K562 (cell line): ENCODE data around the gene MBD6. TPM values are rescaled to one million over a fixed set of nuclear protein-coding genes. Genes with fewer than 3 reads are reported as not detected.

ENCODE experiments used
- ATAC-seq: fragments of 200-7000 bp; cut with Tn5 transposase; 3 replicates; pipeline ENCODE4 v1.9.1; 2020; ENCODE audit warnings: moderate library complexity
- BruUV-seq: library from RNA; stranded (reverse); fragments of 400-500 nt; replicated peaks from 2 replicates; lab custom pipeline; 2021; lab: Mats Ljungman, UMichigan
- CTCF ChIA-PET: fragments of 300-600 bp; formaldehyde crosslinking; extraction: SDS; loops from one replicate; lab custom pipeline; 2021; ENCODE audit warnings: low intra/inter-chr PET ratio; lab: Yijun Ruan, JAX
- POLR2A ChIA-PET: fragments of 300-600, 350-650 bp; sonication (Branson Sonifier 250); formaldehyde crosslinking; extraction: SDS; loops from one replicate; lab custom pipeline; 2021; ENCODE audit warnings: antibody characterized with exemption, inconsistent platforms; lab: Yijun Ruan, JAX
- DNase-seq, 4 experiments: peaks; one replicate each; pipeline versions ENCODE4 v3.0.0 to v3.0.0-alpha.2; 2011 to 2018; ENCODE audit warnings: low spot score in 3 of 4, mixed read lengths in 3 of 4; ENCODE audit errors: extremely low read depth in 1 of 4
- FAIRE-seq: peaks from 2 replicates; lab custom pipeline; 2011; peaks lifted over from hg19 to GRCh38; lab: Jason Lieb, UNC
- H2AFZ ChIP-seq: 2 replicates; pipeline ENCODE4 v1.6.0; 2011; ENCODE audit warnings: low read depth, low read length, control low read depth, inconsistent platforms
- H3K27ac ChIP-seq: fragments of 200-600 bp; 3 replicates; pipeline ENCODE4 v1.8.0; 2011; ENCODE audit warnings: low read depth, mild to moderate bottlenecking, control low read depth, inconsistent platforms, low read length, moderate library complexity, mixed read lengths; ENCODE audit errors: extremely low read depth
- H3K27me3 ChIP-seq, 2 experiments: fragments of 300-600 bp in 1 of 2; 2 replicates in 1 of 2; 3 replicates in 1 of 2; pipeline versions ENCODE4 v1.6.0 to v1.8.0; 2011; ENCODE audit warnings: inconsistent platforms in 2 of 2, low read length in 2 of 2, mild to moderate bottlenecking in 1 of 2, mixed read lengths in 1 of 2, moderate library complexity in 1 of 2; ENCODE audit not compliant: control insufficient read depth in 2 of 2, insufficient read depth in 2 of 2
- H3K36me3 ChIP-seq: fragments of 300-600 bp; 3 replicates; pipeline ENCODE4 v1.8.0; 2011; ENCODE audit warnings: mild to moderate bottlenecking, low read length, inconsistent platforms; ENCODE audit not compliant: control insufficient read depth, insufficient read depth
- H3K4me1 ChIP-seq, 2 experiments: fragments of 200-600 bp in 1 of 2; replicated peaks in 1 of 2; 2 replicates in 1 of 2; 3 replicates in 1 of 2; pipeline versions ENCODE4 v1.5.1 to v1.8.0; 2011; ENCODE audit warnings: inconsistent platforms in 2 of 2, low read length in 2 of 2, mild to moderate bottlenecking in 1 of 2, mixed read lengths in 1 of 2, moderate library complexity in 1 of 2; ENCODE audit not compliant: control insufficient read depth in 2 of 2, insufficient read depth in 2 of 2
- H3K4me2 ChIP-seq: 2 replicates; pipeline ENCODE4 v1.6.1; 2011; ENCODE audit warnings: low read length, control low read depth, inconsistent platforms, mixed read lengths; ENCODE audit not compliant: insufficient read depth
- H3K4me3 ChIP-seq: fragments of 200-600 bp; sonication (generic), shearing (Covaris generic); 2 replicates; pipeline ENCODE4 v1.5.1; 2016; ENCODE audit warnings: control low read depth, inconsistent platforms
- H3K79me2 ChIP-seq: fragments of 200-600 bp; 3 replicates; pipeline ENCODE4 v1.8.0; 2011; ENCODE audit warnings: low read length, inconsistent platforms; ENCODE audit not compliant: control insufficient read depth, insufficient read depth
- H3K9ac ChIP-seq, 2 experiments: 2 replicates each; pipeline versions ENCODE4 v1.6.0 to v1.6.1; 2011; ENCODE audit warnings: low read depth in 2 of 2, low read length in 2 of 2, control low read depth in 1 of 2, inconsistent platforms in 1 of 2, mild to moderate bottlenecking in 1 of 2, mixed read lengths in 1 of 2; ENCODE audit not compliant: insufficient read depth in 1 of 2
- H3K9me1 ChIP-seq: one replicate; pipeline ENCODE4 v1.6.0; 2011; ENCODE audit warnings: inconsistent platforms, mild to moderate bottlenecking, low read length, moderate library complexity; ENCODE audit not compliant: control insufficient read depth, insufficient read depth
- H3K9me3 ChIP-seq: replicated peaks from 2 replicates; pipeline ENCODE4 v1.5.1; 2011; ENCODE audit warnings: low read depth, low read length, inconsistent platforms; ENCODE audit not compliant: control insufficient read depth, insufficient read depth
- H4K20me1 ChIP-seq: replicated peaks from 2 replicates; pipeline ENCODE4 v1.6.1; 2011; ENCODE audit warnings: low read length, inconsistent platforms, mixed read lengths; ENCODE audit not compliant: control insufficient read depth, insufficient read depth
- ELF1 ChIP-seq: fragments of 200-800 bp; sonication (Bioruptor generic); IDR thresholded peaks from 2 replicates; pipeline ENCODE4 v1.6.1; 2016; ENCODE audit warnings: missing genetic modification characterization, missing compliant biosample characterization
- MECOM ChIP-seq: fragments of 250-450 bp; sonication (Bioruptor Pico); IDR thresholded peaks from 2 replicates; pipeline ENCODE4 v1.8.0; 2022; ENCODE audit warnings: inconsistent platforms
- SIN3B ChIP-seq: fragments of 450-650 bp; IDR thresholded peaks from 2 replicates; pipeline ENCODE4 v1.6.1; 2017; ENCODE audit warnings: low read depth, mild to moderate bottlenecking, moderate library complexity
- SMARCA4 ChIP-seq: fragments of 450-650 bp; IDR thresholded peaks from 2 replicates; pipeline ENCODE4 v1.6.1; 2016
- SNIP1 ChIP-seq: fragments of 450-650 bp; IDR thresholded peaks from 2 replicates; pipeline ENCODE4 v1.7.1; 2017; ENCODE audit warnings: low read depth, mild to moderate bottlenecking
- ZBTB33 ChIP-seq: sonication (generic); formaldehyde crosslinking; IDR thresholded peaks from 2 replicates; pipeline ENCODE4 v1.8.1; 2023; ENCODE audit warnings: mild to moderate bottlenecking, missing genetic modification reagents
- ZNF23 ChIP-seq: fragments of 250-450 bp; sonication (Bioruptor Pico); IDR thresholded peaks from 2 replicates; pipeline ENCODE4 v1.4.0; 2020; ENCODE audit warnings: mild to moderate bottlenecking
- ZSCAN29 ChIP-seq: fragments of 450-650 bp; IDR thresholded peaks from 2 replicates; pipeline ENCODE4 v1.6.1; 2017
- WGBS: fragments of 100-300 bp; shearing (Covaris generic); methylation state at CpG from one replicate; pipeline ENCODE4 v1.1.6; 2016; ENCODE audit warnings: low coverage, mixed read lengths; ENCODE audit not compliant: insufficient coverage; ENCODE audit errors: missing lambda C conversion rate; 5-methylcytosine and 5-hydroxymethylcytosine counted together
- in situ Hi-C: fragments of 300-500 bp; cut with MboI; formaldehyde crosslinking; loops from 4 replicates; pipeline ENCODE4 v1.15.0; 2018; ENCODE audit warnings: inconsistent platforms, mixed read lengths
- intact Hi-C: fragments of 100-400 bp; cut with micrococcal nuclease; formaldehyde crosslinking; loops from 2 replicates; pipeline ENCODE4 v1.14.2; 2022
- polyA plus RNA-seq, 8 experiments: library from polyadenylated mRNA; depleted of rRNA in 4 of 8; stranded (reverse) in 5 of 8; unstranded in 3 of 8; fragments of >200 nt; fragmentation: Nextera tagmentation in 2 of 8; fragmentation: Illumina TruSeq in 1 of 8; extraction: Ambion mirVana in 2 of 8; extraction: Trizol in 1 of 8; gene quantifications; 2 replicates each; pipeline versions ENCODE4 v1.2.1 to v1.2.3, GENCODE V29; 2011 to 2014; ENCODE audit warnings: inconsistent platforms in 1 of 8, missing spikeins in 1 of 8
- total RNA-seq, 7 experiments: library from RNA; depleted of rRNA in 6 of 7; stranded (reverse); fragments of >200 nt in 6 of 7; fragmentation: Illumina TruSeq in 2 of 7; extraction: Trizol in 2 of 7; gene quantifications; 2 replicates each; pipeline versions ENCODE4 v1.2.1 to v1.2.3, GENCODE V29; 2011 to 2021; ENCODE audit warnings: low replicate concordance in 1 of 7
- TF ChIP-seq, protein P1 (sequence below): sonication (generic); formaldehyde crosslinking; IDR thresholded peaks from 2 replicates; pipeline ENCODE4 v1.8.1; 2023; ENCODE audit warnings: missing genetic modification reagents, mild to moderate bottlenecking, borderline replicate concordance
- TF ChIP-seq, protein P2 (sequence below): fragments of 450-650 bp; IDR thresholded peaks from 2 replicates; pipeline ENCODE4 v1.6.1; 2016; ENCODE audit warnings: missing biosample characterization, missing genetic modification characterization
- TF ChIP-seq, protein P3 (sequence below), 2 experiments: fragments of 450-650 bp in 1 of 2; sonication (generic) in 1 of 2; formaldehyde crosslinking; conservative IDR thresholded peaks; 2 replicates each; pipeline versions ENCODE4 v1.4.0 to v1.8.1; 2020 to 2022; ENCODE audit warnings: mild to moderate bottlenecking in 1 of 2, missing genetic modification reagents in 1 of 2

MBD6 gene
- total and polyA plus RNA-seq, 9 of the 15 experiments (the other 6 are each of a cell fraction or from before 2014, with no cell fraction given), result 2.0 to 54.8 (median 3.8) TPM

DNA sequence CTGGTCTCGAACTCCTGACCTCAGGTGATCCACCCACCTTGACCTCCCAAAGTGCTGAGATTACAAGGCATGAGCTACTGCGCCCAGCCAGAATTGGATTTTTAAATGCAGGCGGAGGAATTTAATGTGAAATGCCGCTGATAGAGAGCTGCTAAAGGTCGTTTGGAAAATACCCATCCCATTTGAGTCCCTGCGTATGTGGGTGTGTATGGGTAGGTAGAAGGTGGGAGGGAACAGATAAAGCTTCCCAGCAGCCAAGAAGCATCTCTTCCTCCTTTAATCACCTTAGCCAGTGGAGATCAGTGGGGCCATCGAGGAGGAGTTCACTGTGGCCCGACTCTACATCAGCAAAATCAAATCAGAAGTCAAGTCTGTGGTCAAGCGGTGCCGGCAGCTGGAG lies 52.2 kb downstream of the MBD6 start (continued):
- TF ChIP-seq, protein P1, sequence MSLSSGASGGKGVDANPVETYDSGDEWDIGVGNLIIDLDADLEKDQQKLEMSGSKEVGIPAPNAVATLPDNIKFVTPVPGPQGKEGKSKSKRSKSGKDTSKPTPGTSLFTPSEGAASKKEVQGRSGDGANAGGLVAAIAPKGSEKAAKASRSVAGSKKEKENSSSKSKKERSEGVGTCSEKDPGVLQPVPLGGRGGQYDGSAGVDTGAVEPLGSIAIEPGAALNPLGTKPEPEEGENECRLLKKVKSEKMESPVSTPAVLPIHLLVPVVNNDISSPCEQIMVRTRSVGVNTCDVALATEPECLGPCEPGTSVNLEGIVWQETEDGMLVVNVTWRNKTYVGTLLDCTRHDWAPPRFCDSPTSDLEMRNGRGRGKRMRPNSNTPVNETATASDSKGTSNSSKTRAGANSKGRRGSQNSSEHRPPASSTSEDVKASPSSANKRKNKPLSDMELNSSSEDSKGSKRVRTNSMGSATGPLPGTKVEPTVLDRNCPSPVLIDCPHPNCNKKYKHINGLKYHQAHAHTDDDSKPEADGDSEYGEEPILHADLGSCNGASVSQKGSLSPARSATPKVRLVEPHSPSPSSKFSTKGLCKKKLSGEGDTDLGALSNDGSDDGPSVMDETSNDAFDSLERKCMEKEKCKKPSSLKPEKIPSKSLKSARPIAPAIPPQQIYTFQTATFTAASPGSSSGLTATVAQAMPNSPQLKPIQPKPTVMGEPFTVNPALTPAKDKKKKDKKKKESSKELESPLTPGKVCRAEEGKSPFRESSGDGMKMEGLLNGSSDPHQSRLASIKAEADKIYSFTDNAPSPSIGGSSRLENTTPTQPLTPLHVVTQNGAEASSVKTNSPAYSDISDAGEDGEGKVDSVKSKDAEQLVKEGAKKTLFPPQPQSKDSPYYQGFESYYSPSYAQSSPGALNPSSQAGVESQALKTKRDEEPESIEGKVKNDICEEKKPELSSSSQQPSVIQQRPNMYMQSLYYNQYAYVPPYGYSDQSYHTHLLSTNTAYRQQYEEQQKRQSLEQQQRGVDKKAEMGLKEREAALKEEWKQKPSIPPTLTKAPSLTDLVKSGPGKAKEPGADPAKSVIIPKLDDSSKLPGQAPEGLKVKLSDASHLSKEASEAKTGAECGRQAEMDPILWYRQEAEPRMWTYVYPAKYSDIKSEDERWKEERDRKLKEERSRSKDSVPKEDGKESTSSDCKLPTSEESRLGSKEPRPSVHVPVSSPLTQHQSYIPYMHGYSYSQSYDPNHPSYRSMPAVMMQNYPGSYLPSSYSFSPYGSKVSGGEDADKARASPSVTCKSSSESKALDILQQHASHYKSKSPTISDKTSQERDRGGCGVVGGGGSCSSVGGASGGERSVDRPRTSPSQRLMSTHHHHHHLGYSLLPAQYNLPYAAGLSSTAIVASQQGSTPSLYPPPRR (CRISPR knock-in tag), result no peak
- TF ChIP-seq SNIP1, result no peak
- TF ChIP-seq ZSCAN29, result no peak
- no peak for TF ChIP-seq MECOM

DNA sequence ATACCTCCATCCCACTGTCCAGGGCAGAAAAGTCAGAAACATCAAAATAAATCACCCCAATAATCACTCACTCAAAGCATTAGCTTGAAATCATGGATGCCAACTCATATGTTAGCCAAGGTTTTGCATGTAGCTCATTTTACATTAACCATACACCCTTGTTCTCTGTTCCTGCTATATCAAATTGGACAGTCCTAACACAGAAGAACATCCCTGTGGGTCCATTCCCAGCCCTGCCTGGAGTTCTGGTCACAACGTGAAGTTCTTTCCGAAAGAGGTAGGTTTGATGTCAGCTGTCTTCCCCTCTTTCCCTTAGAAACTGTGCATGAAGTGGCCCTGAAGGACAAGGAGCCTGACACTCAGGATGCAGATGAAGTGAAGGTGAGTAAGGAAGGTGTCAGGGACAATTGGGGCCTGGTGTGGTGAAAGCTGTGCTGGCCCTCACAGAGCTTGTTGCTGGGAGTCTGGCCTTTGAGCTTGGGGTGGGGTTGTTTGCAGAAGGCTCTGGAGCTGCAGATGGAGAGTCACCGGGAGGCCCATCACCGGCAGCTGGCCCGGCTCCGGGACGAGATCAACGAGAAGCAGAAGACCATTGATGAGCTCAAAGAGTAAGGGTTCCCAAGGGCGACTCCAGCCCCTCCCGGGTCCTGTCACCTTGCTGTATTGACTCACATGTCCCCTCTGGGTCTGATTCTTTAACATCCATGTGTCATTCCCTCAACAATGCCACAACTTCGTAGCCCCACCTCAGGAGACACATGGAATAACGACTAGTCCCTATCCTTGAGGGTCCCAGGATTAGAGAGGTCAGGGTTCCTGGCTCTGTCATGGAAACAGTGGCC lies 53.4 kb downstream of the MBD6 start:
- no peak for DNase-seq
- 81% methylated on average over 12 of the region's 12 CpGs for WGBS
- Histone ChIP-seq H3K9ac (no peak overlapping the region), H2AFZ (no peak overlapping the region), H3K79me2 (no peaks in the 10 kb centered on the region), H3K4me1 (no peaks in the 10 kb centered on the region), H3K4me2 (no peak overlapping the region), H4K20me1 (no peaks in the 10 kb centered on the region), H3K9me3 (no peaks in the 10 kb centered on the region), H3K36me3 (peaks cover 84% of the 10 kb centered on the region), H3K27ac (no peak overlapping the region), H3K4me3 (no peak overlapping the region), H3K9me1 (peaks cover 7% of the 10 kb centered on the region), H3K27me3 (no peaks in the 10 kb centered on the region)
- intact Hi-C loops, result no loop called here
- no peak for FAIRE-seq
- no peak for ATAC-seq
- ChIA-PET POLR2A (interaction anchor here (0.6 to 1.7 kb wide), 11 partner anchors 7 to 176 kb away, joined by 3 to 5 read pairs (median 4); partner anchors contain the start of gene CDK4), CTCF (interaction anchor here (0.7 kb wide), 1 partner anchor 23 kb away, joined by 3 read pairs; no protein-coding TSS in a partner anchor)
- in situ Hi-C loops, result no loop called here
- no TSS peak for BruUV-seq
- TF ChIP-seq ZNF23 (CRISPR knock-in tag) (no peak), SIN3B (no peak), ZBTB33 (CRISPR knock-in tag) (no peak), ELF1 (no peak), SMARCA4 (no peak)
- TF ChIP-seq, protein P2, sequence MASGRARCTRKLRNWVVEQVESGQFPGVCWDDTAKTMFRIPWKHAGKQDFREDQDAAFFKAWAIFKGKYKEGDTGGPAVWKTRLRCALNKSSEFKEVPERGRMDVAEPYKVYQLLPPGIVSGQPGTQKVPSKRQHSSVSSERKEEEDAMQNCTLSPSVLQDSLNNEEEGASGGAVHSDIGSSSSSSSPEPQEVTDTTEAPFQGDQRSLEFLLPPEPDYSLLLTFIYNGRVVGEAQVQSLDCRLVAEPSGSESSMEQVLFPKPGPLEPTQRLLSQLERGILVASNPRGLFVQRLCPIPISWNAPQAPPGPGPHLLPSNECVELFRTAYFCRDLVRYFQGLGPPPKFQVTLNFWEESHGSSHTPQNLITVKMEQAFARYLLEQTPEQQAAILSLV, result no peak
- TF ChIP-seq, protein P3, sequence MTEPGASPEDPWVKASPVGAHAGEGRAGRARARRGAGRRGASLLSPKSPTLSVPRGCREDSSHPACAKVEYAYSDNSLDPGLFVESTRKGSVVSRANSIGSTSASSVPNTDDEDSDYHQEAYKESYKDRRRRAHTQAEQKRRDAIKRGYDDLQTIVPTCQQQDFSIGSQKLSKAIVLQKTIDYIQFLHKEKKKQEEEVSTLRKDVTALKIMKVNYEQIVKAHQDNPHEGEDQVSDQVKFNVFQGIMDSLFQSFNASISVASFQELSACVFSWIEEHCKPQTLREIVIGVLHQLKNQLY (CRISPR knock-in tag; conservative IDR thresholded peaks at IDR 0.05), result no peak
